Muscle of leg (tissue), 11 donors: ENCODE measurements around the gene PMVK. TPM values are rescaled to one million over a fixed set of nuclear protein-coding genes. Genes with fewer than 3 reads are reported as not detected.
"Not testable (repeated sequence)": the region's sequence is repeated elsewhere in the genome, so short reads cannot be mapped to it uniquely, and the experiment has no call there.

Source experiments
- DNase-seq: peaks from one replicate; pipeline ENCODE4 v3.0.0; 2013
- H3K27ac ChIP-seq: one replicate; pipeline ENCODE4 v1.5.1; 2013; ENCODE audit warnings: mild to moderate bottlenecking, low read length, control low read depth
- H3K27me3 ChIP-seq: one replicate; pipeline ENCODE4 v1.6.1; 2013; ENCODE audit warnings: low read length; ENCODE audit not compliant: control insufficient read depth, insufficient read depth
- H3K36me3 ChIP-seq: one replicate; pipeline ENCODE4 v1.6.1; 2013; ENCODE audit warnings: low read length; ENCODE audit not compliant: control insufficient read depth, insufficient read depth
- H3K4me1 ChIP-seq: one replicate; pipeline ENCODE4 v1.6.1; 2013; ENCODE audit warnings: low read length; ENCODE audit not compliant: control insufficient read depth, insufficient read depth
- H3K4me3 ChIP-seq: one replicate; pipeline ENCODE4 v1.5.1; 2013; ENCODE audit warnings: low read length, control low read depth
- H3K9me3 ChIP-seq: replicated peaks from 2 replicates; pipeline ENCODE4 v1.6.1; 2013; ENCODE audit warnings: low read depth, low read length; ENCODE audit not compliant: control insufficient read depth
- WGBS: methylation state at CpG from one replicate; pipeline ENCODE4 v1.1.5; 2013; ENCODE audit warnings: missing lambda C conversion rate; ENCODE audit not compliant: insufficient coverage; 5-methylcytosine and 5-hydroxymethylcytosine counted together
- polyA plus RNA-seq, 8 donors: library from polyadenylated mRNA; unstranded; fragments of 120-200 nt; gene quantifications; one replicate each; pipeline versions ENCODE4 v1.2.1 to v1.2.3, GENCODE V29; 2013; ENCODE audit warnings: inconsistent platforms in 1 of 8, low replicate concordance in 1 of 8; ENCODE audit not compliant: insufficient read length in 8 of 8, insufficient read depth in 1 of 8
- total RNA-seq: library from RNA; stranded (reverse); fragments of 120-200 nt; gene quantifications from one replicate; pipeline ENCODE4 v1.2.4, GENCODE V29; 2013

The PMVK gene
- total and polyA plus RNA-seq, 9 donors, result 10.3 to 38.7 (median 33.1) TPM

DNA sequence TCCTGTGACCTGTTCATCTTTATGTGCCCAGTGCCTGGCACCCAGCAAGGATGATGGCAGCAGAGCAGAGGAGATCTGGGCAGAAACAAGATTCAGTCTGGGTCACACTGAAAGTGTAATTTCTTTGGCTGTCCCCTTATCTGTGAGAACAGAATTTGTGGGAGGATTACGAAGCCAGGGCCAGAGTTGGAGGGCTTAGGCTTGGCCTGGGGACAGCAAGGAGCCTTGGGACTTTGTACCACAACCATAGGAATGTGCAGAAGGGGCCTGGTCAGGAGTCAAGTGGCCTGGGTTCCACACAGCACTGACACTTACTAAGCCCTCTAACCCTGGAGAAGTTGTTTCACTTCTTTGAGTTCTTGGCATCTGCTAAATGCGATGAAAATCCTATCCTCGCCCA, 12.8 kb downstream of the PMVK start:
- 92% methylated on average over 2 of the region's 3 CpGs for WGBS
- Histone ChIP-seq H3K4me1 (no peaks in the 10 kb centered on the region), H3K27me3 (no peaks in the 10 kb centered on the region), H3K4me3 (no peak overlapping the region), H3K9me3 (no peaks in the 10 kb centered on the region), H3K27ac (no peak overlapping the region), H3K36me3 (peaks cover 65% of the 10 kb centered on the region)
- no peak for DNase-seq

DNA sequence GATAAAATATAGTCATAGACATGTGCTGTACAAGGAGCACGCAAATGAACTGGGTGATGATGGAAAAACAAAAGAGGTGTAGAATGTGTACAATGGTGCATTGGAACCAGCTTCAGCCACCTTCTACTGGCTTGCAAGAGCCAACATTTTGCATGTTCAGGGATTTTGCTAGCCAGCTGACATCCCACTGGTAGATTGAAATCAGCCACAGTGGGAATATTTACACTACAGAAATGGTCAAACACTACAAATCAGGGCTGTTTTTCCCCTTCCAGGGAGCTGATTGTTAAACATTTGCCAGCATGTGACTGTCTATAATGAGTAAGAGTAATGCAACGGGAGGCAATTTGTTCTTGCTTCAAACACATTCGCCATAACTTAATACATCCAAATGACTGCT, 23.2 kb downstream of the PMVK start:
- 86% methylated on average over 1 of the region's 3 CpGs for WGBS
- DNase-seq, result no peak
- Histone ChIP-seq H3K4me1 (peaks cover 3% of the 10 kb centered on the region), H3K36me3 (no peaks in the 10 kb centered on the region), H3K9me3 (peaks cover 3% of the 10 kb centered on the region), H3K4me3 (no peak overlapping the region), H3K27me3 (no peaks in the 10 kb centered on the region), H3K27ac (no peak overlapping the region)

DNA sequence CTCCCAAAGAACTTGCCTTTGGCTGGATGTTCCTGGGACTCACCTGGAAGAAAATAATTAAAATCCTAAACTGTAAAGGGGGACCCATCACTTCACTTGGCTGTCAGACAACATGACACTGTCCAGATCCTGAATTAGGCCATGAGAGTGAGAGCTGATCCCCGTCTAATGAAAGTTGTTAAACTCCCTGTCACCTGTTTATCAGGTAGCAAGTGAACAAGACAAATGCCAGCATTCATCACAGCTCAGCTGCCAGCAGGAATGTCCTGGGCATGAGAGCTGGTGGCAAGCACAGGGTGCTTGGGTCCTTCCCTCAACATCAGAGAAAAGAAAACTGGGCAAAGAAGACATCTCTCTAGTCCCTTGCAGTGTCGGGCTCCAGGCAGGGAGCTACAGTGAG, 23.8 kb downstream of the PMVK start:
- no peak for DNase-seq
- no peaks in the 10 kb centered on the region for H3K36me3 ChIP-seq
- peaks cover 3% of the 10 kb centered on the region for H3K4me1 ChIP-seq
- no peak overlapping the region for H3K27ac ChIP-seq
- H3K4me3 ChIP-seq, result no peak overlapping the region
- 50% methylated on average over 1 of the region's 2 CpGs for whole genome bisulfite sequencing
- H3K9me3 ChIP-seq, result peaks cover 3% of the 10 kb centered on the region
- no peaks in the 10 kb centered on the region for H3K27me3 ChIP-seq

DNA sequence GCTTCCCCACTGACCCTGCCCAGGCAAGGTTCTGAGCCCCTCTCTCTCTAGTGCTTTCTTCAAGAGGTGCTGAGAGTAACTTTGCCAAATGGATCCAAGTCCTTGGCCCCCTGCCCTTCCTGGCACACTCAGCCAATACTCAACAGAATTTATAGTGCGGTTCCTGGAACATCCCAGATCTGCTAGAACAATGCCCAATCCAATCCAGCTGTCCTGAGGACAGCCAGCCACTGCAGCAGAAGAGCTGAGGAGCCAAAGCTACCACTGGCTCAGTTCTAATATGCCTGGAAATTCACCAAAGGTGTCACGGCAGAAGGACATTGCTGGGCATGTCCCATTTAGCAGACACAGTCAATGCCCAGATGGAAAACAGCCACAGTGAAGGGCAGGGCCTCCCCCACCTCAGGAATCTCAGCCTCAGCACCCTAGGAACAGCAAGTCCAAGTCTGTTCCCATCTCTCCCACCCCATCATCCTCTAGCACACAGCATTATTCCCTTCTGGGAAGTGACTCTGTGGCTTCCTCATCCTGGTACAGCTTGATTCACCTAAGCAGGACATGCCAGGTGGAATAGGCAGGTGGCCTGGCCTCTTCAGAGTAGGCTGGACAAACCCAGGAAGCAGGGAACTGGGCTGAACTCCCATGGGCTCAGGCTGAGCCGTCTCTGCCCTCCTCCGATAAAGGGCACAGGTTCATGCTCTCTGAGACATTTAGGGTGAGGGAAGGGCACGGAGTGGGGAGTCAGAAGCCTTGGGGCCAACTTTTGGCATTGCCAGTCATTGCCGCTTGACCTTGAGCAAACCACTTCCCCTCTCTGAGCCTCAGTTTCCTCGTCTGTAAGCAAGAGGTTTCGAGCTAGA, 24.6 kb downstream of the PMVK start:
- Histone ChIP-seq H3K4me3 (no peak overlapping the region), H3K27ac (no peak overlapping the region), H3K27me3 (no peaks in the 10 kb centered on the region), H3K36me3 (no peaks in the 10 kb centered on the region), H3K4me1 (peaks cover 3% of the 10 kb centered on the region), H3K9me3 (peaks cover 3% of the 10 kb centered on the region)
- DNase-seq, result no peak
- 80% methylated on average over 5 of the region's 8 CpGs for WGBS

- Histone ChIP-seq H3K4me3 (no peak overlapping the region), H3K4me1 (peaks cover 3% of the 10 kb centered on the region), H3K36me3 (no peaks in the 10 kb centered on the region), H3K27me3 (no peaks in the 10 kb centered on the region), H3K9me3 (peaks cover 3% of the 10 kb centered on the region), H3K27ac (no peak overlapping the region)
- no peak for DNase-seq
- WGBS, result 92% methylated on average over 4 of the region's 5 CpGs
Measured at GRCh38 chr1:154910851-154911250, 25.7 kb downstream of the PMVK start.

- DNase-seq, result no peak
- Histone ChIP-seq H3K4me3 (no peak overlapping the region), H3K36me3 (no peaks in the 10 kb centered on the region), H3K4me1 (peaks cover 3% of the 10 kb centered on the region), H3K27me3 (no peaks in the 10 kb centered on the region), H3K27ac (no peak overlapping the region), H3K9me3 (peaks cover 3% of the 10 kb centered on the region)
- whole genome bisulfite sequencing, result 91% methylated on average over 5 of the region's 5 CpGs
Measured at GRCh38 chr1:154908937-154909336, 27.6 kb downstream of the PMVK start.

DNA sequence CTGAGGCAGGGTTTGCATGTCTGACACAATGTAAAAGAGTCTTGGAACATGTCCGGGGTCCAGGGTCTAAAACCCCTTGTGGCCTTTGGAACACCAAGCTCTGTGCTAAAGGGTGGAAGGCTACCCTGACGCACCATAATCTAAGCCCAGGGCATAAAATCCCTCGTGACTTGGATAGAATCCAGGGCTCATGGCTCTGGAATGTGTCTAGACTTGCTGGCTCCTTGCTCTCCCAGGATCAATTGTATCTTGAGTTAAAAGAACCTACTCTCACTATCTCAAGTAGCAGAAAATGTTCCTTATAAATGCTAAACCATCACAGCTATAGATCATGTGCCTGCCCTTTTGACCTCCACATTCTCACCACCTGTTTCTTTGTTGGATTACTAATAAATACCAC, 28.4 kb downstream of the PMVK start:
- H3K4me3 ChIP-seq, H3K36me3 ChIP-seq, H3K27me3 ChIP-seq, H3K9me3 ChIP-seq, H3K4me1 ChIP-seq, DNase-seq, H3K27ac ChIP-seq: not testable (repeated sequence)
- no CpG with 5 or more reads among the region's 3 CpGs for WGBS

- no peak overlapping the region for H3K4me3 ChIP-seq
- WGBS, result 88% methylated on average over 6 of the region's 7 CpGs
- H3K36me3 ChIP-seq, result no peaks in the 10 kb centered on the region
- H3K9me3 ChIP-seq, result peaks cover 3% of the 10 kb centered on the region
- H3K4me1 ChIP-seq, result no peaks in the 10 kb centered on the region
- no peak for DNase-seq
- no peaks in the 10 kb centered on the region for H3K27me3 ChIP-seq
- H3K27ac ChIP-seq, result no peak overlapping the region
Measured at GRCh38 chr1:154906621-154907081, 29.9 kb downstream of the PMVK start.

GRCh38 chr1:154902938-154903566, 33.5 kb downstream of the PMVK start:
- 0% methylated on average over 1 of the region's 3 CpGs for WGBS
- Histone ChIP-seq H3K4me3 (no peak overlapping the region), H3K9me3 (no peaks in the 10 kb centered on the region), H3K27ac (no peak overlapping the region), H3K27me3 (no peaks in the 10 kb centered on the region), H3K4me1 (no peaks in the 10 kb centered on the region), H3K36me3 (no peaks in the 10 kb centered on the region)
- DNase-seq, result no peak

DNA sequence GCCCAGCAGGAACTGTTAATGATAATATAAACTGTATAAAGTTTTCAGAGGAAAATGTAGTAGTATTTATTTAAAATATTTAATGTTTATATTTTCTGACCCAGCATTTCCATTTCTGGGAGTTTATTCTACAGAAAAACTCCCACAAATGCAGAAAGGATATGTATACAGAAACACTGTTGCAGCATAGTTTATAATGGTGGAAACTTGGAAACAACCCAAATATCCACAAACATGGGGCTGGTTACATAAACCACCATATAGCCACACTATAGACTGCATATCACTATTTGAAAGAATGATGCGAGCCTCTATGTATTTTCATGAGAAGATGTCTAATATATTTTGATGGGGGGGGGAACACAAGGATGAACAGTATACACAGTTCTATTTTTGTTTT, 34.9 kb downstream of the PMVK start:
- Histone ChIP-seq H3K27me3 (no peaks in the 10 kb centered on the region), H3K4me3 (no peak overlapping the region), H3K36me3 (no peaks in the 10 kb centered on the region), H3K9me3 (no peaks in the 10 kb centered on the region), H3K4me1 (no peaks in the 10 kb centered on the region), H3K27ac (no peak overlapping the region)
- no CpG with 5 or more reads among the region's 1 CpG for WGBS
- no peak for DNase-seq
